ENCODE results near the gene RHOA.
A peak's percentile ranks its signal among the peaks of the same experiment; 100 is the strongest.

GRCh38 chr3:49422379-49423248, 10.8 kb upstream of the RHOA start, which contains the start of gene AMT:
- no peak for TF ChIP-seq CTCF (IDR thresholded peaks at IDR 0.05 in 8 of 11, conservative IDR thresholded peaks at IDR 0.05 in 3 of 11)
- TF ChIP-seq POLR2AphosphoS5 (IDR thresholded peaks at IDR 0.05) = peak in 2 of 3 donors; percentile 48 to 67
- TF ChIP-seq POLR2A (IDR thresholded peaks at IDR 0.05) = no peak

All from spleen (tissue), 7 donors.